ENCODE measurements around the gene PLEKHG7.

PLEKHG7 gene

GRCh38 chr12:92701441-92701840, 1.3 kb upstream of the PLEKHG7 start:
- H3K4me3 ChIP-seq = no peak overlapping the region
- H3K27ac ChIP-seq = peak overlapping the region in 1 of 21 experiments; percentile 17

GRCh38 chr12:92703786-92704185, 997 bp downstream of the PLEKHG7 start:
- Histone ChIP-seq H3K4me3 (no peak overlapping the region), H3K27ac (no peak overlapping the region)

- no peak overlapping the region for H3K4me3 ChIP-seq
Observed at GRCh38 chr12:92706594-92706993, 3.8 kb downstream of the PLEKHG7 start.

GRCh38 chr12:92707926-92708325, 5.1 kb downstream of the PLEKHG7 start:
- Histone ChIP-seq H3K4me3 (no peak overlapping the region), H3K27ac (no peak overlapping the region)

More at GRCh38 chr12:92706594-92706993, 3.8 kb downstream of the PLEKHG7 start:
- no peak overlapping the region for H3K27ac ChIP-seq

- H3K27ac ChIP-seq = no peak overlapping the region
- no peak overlapping the region for H3K4me3 ChIP-seq
Observed at GRCh38 chr12:92715625-92716024, 12.8 kb downstream of the PLEKHG7 start.

- Histone ChIP-seq H3K27ac (no peak overlapping the region), H3K4me3 (no peak overlapping the region)
Observed at GRCh38 chr12:92717202-92717601, 14.4 kb downstream of the PLEKHG7 start.

GRCh38 chr12:92718483-92718990, 15.7 kb downstream of the PLEKHG7 start:
- Histone ChIP-seq H3K4me3 (no peak overlapping the region), H3K27ac (no peak overlapping the region)

GRCh38 chr12:92719674-92720073, 16.9 kb downstream of the PLEKHG7 start:
- Histone ChIP-seq H3K27ac (no peak overlapping the region), H3K4me3 (no peak overlapping the region)

- Histone ChIP-seq H3K4me3 (no peak overlapping the region), H3K27ac (no peak overlapping the region)
Observed at GRCh38 chr12:92721130-92721529, 18.3 kb downstream of the PLEKHG7 start.

- H3K4me3 ChIP-seq = no peak overlapping the region
- H3K27ac ChIP-seq = no peak overlapping the region
Observed at GRCh38 chr12:92721656-92722055, 18.9 kb downstream of the PLEKHG7 start.

GRCh38 chr12:92722897-92723296, 20.1 kb downstream of the PLEKHG7 start:
- H3K4me3 ChIP-seq = no peak overlapping the region
- H3K27ac ChIP-seq = no peak overlapping the region

GRCh38 chr12:92726850-92727249, 24.1 kb downstream of the PLEKHG7 start:
- Histone ChIP-seq H3K27ac (no peak overlapping the region), H3K4me3 (no peak overlapping the region)

- H3K27ac ChIP-seq = no peak overlapping the region
- no peak overlapping the region for H3K4me3 ChIP-seq
Observed at GRCh38 chr12:92729773-92730305, 27.1 kb downstream of the PLEKHG7 start.

GRCh38 chr12:92730758-92731157, 28.0 kb downstream of the PLEKHG7 start:
- H3K27ac ChIP-seq = no peak overlapping the region
- no peak overlapping the region for H3K4me3 ChIP-seq

GRCh38 chr12:92732216-92732615, 29.4 kb downstream of the PLEKHG7 start:
- Histone ChIP-seq H3K4me3 (no peak overlapping the region), H3K27ac (no peak overlapping the region)

- H3K27ac ChIP-seq = no peak overlapping the region
- no peak overlapping the region for H3K4me3 ChIP-seq
Observed at GRCh38 chr12:92732716-92733115, 29.9 kb downstream of the PLEKHG7 start.

GRCh38 chr12:92733181-92733580, 30.4 kb downstream of the PLEKHG7 start:
- Histone ChIP-seq H3K4me3 (no peak overlapping the region), H3K27ac (no peak overlapping the region)

GRCh38 chr12:92733661-92734060, 30.9 kb downstream of the PLEKHG7 start:
- H3K27ac ChIP-seq = no peak overlapping the region
- H3K4me3 ChIP-seq = no peak overlapping the region

- Histone ChIP-seq H3K4me3 (no peak overlapping the region), H3K27ac (peak overlapping the region in 5 of 21 experiments; percentile 39 to 56 (median 41))
Observed at GRCh38 chr12:92735131-92735721, 32.4 kb downstream of the PLEKHG7 start.

GRCh38 chr12:92736605-92737004, 33.8 kb downstream of the PLEKHG7 start:
- no peak overlapping the region for H3K27ac ChIP-seq
- no peak overlapping the region for H3K4me3 ChIP-seq
